H1 (cell line): ENCODE measurements around the gene MCF2L2. TPM values are rescaled to one million over a fixed set of nuclear protein-coding genes. Genes with fewer than 3 reads are reported as not detected.

ENCODE experiments used
- CTCF ChIA-PET: fragments of 300-600 bp; sonication (Branson Sonifier 250); formaldehyde crosslinking; loops from one replicate; lab custom pipeline; 2021; ENCODE audit not compliant: partially characterized antibody; lab: Charles Lee
- POLR2A ChIA-PET: fragments of 300-600 bp; sonication (Branson Sonifier 250); formaldehyde crosslinking; loops from one replicate; lab custom pipeline; 2021; ENCODE audit warnings: inconsistent platforms; ENCODE audit not compliant: partially characterized antibody; lab: Charles Lee
- DNase-seq, 2 experiments: peaks; one replicate each; pipeline versions ENCODE4 v3.0.0 to v3.0.0-alpha.2; 2010 to 2022; ENCODE audit warnings: low spot score in 2 of 2, low read depth in 1 of 2, mixed read lengths in 1 of 2
- FAIRE-seq: peaks from 2 replicates; lab custom pipeline; 2011; peaks lifted over from hg19 to GRCh38; lab: Jason Lieb, UNC
- H2AFZ ChIP-seq: 2 replicates; pipeline ENCODE4 v1.8.1; 2012; ENCODE audit warnings: low read length, inconsistent platforms
- H2AK5ac ChIP-seq: 2 replicates; pipeline ENCODE4 v1.6.1; 2013; ENCODE audit warnings: low read depth, low read length
- H2BK120ac ChIP-seq: replicated peaks from 2 replicates; pipeline ENCODE3; 2013; ENCODE audit warnings: low read depth, low read length, inconsistent platforms
- H2BK12ac ChIP-seq: 2 replicates; pipeline ENCODE4 v1.6.1; 2013; ENCODE audit warnings: low read depth, low read length
- H2BK15ac ChIP-seq: 2 replicates; pipeline ENCODE4 v1.6.1; 2013; ENCODE audit warnings: low read length
- H2BK20ac ChIP-seq: 2 replicates; pipeline ENCODE4 v1.6.1; 2013; ENCODE audit warnings: low read length
- H2BK5ac ChIP-seq: 2 replicates; pipeline ENCODE4 v1.6.1; 2013; ENCODE audit warnings: low read depth, low read length
- H3K14ac ChIP-seq: 2 replicates; pipeline ENCODE4 v1.6.1; 2013; ENCODE audit warnings: inconsistent platforms; ENCODE audit not compliant: insufficient read length
- H3K18ac ChIP-seq: 2 replicates; pipeline ENCODE4 v1.6.1; 2013; ENCODE audit warnings: low read length; ENCODE audit errors: extremely low read depth
- H3K23ac ChIP-seq: 2 replicates; pipeline ENCODE4 v1.6.1; 2013; ENCODE audit warnings: inconsistent platforms; ENCODE audit not compliant: insufficient read length
- H3K23me2 ChIP-seq: 2 replicates; pipeline ENCODE4 v1.6.1; 2013; ENCODE audit warnings: low read depth, low read length
- H3K27ac ChIP-seq: 2 replicates; pipeline ENCODE4 v1.6.1; 2011; ENCODE audit warnings: low read depth, low read length, inconsistent platforms
- H3K27me3 ChIP-seq, 4 experiments: replicated peaks in 1 of 4; 1 replicate in 1 of 4; 2 replicates in 3 of 4; pipeline versions ENCODE4 v1.6.1 to v1.8.1; 2011 to 2013; ENCODE audit warnings: low read length in 3 of 4, mild to moderate bottlenecking in 3 of 4, inconsistent platforms in 2 of 4, mixed read lengths in 2 of 4, moderate library complexity in 1 of 4; ENCODE audit not compliant: control insufficient read depth in 3 of 4, insufficient read depth in 3 of 4; ENCODE audit errors: extremely low read depth in 1 of 4
- H3K36me3 ChIP-seq, 4 experiments: 2 replicates each; pipeline versions ENCODE4 v1.6.1 to v1.8.1; 2011 to 2013; ENCODE audit warnings: mild to moderate bottlenecking in 4 of 4, low read length in 3 of 4, moderate library complexity in 2 of 4, control low read depth in 1 of 4, inconsistent platforms in 1 of 4; ENCODE audit not compliant: insufficient read depth in 4 of 4, control insufficient read depth in 2 of 4
- H3K4ac ChIP-seq: replicated peaks from 2 replicates; pipeline ENCODE3; 2013; ENCODE audit warnings: low read length, low read depth, mixed read lengths, inconsistent platforms; ENCODE audit not compliant: insufficient read length
- H3K4me1 ChIP-seq, 4 experiments: replicated peaks in 1 of 4; 1 replicate in 1 of 4; 2 replicates in 3 of 4; pipeline versions ENCODE4 v1.6.1 to v1.8.1; 2011 to 2013; ENCODE audit warnings: low read length in 3 of 4, inconsistent platforms in 2 of 4, mixed read lengths in 1 of 4; ENCODE audit not compliant: insufficient read depth in 4 of 4, control insufficient read depth in 3 of 4
- H3K4me2 ChIP-seq, 2 experiments: 2 replicates each; pipeline versions ENCODE4 v1.6.1 to v1.8.1; 2011 to 2013; ENCODE audit warnings: low read depth in 2 of 2, low read length in 2 of 2, control low read depth in 1 of 2, inconsistent platforms in 1 of 2, mild to moderate bottlenecking in 1 of 2; ENCODE audit not compliant: insufficient read depth in 1 of 2
- H3K4me3 ChIP-seq, 4 experiments: fragments of 200-600, 300-600 bp in 1 of 4; sonication (generic), shearing (Covaris generic), sonication (Bioruptor Twin) in 1 of 4; 2 replicates each; pipeline versions ENCODE4 v1.5.1 to v1.8.1; 2011 to 2016; ENCODE audit warnings: low read length in 4 of 4, low read depth in 3 of 4, control low read depth in 2 of 4, inconsistent platforms in 2 of 4, mild to moderate bottlenecking in 2 of 4, mixed read lengths in 1 of 4, moderate library complexity in 1 of 4; ENCODE audit not compliant: insufficient read depth in 2 of 4; ENCODE audit errors: extremely low read depth in 1 of 4
- H3K56ac ChIP-seq: replicated peaks from 2 replicates; pipeline ENCODE3; 2013; ENCODE audit warnings: low read depth, mild to moderate bottlenecking, mixed read lengths, low read length, inconsistent platforms; ENCODE audit not compliant: insufficient read length
- H3K79me1 ChIP-seq: 2 replicates; pipeline ENCODE4 v1.6.1; 2013; ENCODE audit warnings: low read depth, low read length, control low read depth
- H3K79me2 ChIP-seq, 2 experiments: 2 replicates each; pipeline versions ENCODE4 v1.6.1 to v1.8.1; 2012 to 2013; ENCODE audit warnings: low read length in 2 of 2, mild to moderate bottlenecking in 2 of 2, inconsistent platforms in 1 of 2; ENCODE audit not compliant: insufficient read depth in 2 of 2, control insufficient read depth in 1 of 2
- H3K9ac ChIP-seq, 4 experiments: replicated peaks in 1 of 4; 1 replicate in 1 of 4; 2 replicates in 3 of 4; pipeline versions ENCODE4 v1.6.1 to v1.8.1; 2011 to 2013; ENCODE audit warnings: low read depth in 3 of 4, low read length in 3 of 4, control low read depth in 2 of 4, mild to moderate bottlenecking in 2 of 4, moderate library complexity in 2 of 4, inconsistent platforms in 1 of 4; ENCODE audit errors: extremely low read depth in 1 of 4
- H3K9me3 ChIP-seq, 2 experiments: 2 replicates each; pipeline versions ENCODE4 v1.6.1 to v1.8.1; 2012 to 2013; ENCODE audit warnings: mild to moderate bottlenecking in 2 of 2, moderate library complexity in 2 of 2, control low read depth in 1 of 2, inconsistent platforms in 1 of 2, low read depth in 1 of 2, low read length in 1 of 2, mixed read lengths in 1 of 2; ENCODE audit not compliant: insufficient read depth in 2 of 2
- H4K20me1 ChIP-seq, 2 experiments: replicated peaks in 1 of 2; 2 replicates each; pipeline versions ENCODE3 to v1.8.1; 2011 to 2013; ENCODE audit warnings: inconsistent platforms in 2 of 2, low read length in 2 of 2, mild to moderate bottlenecking in 1 of 2; ENCODE audit not compliant: insufficient read depth in 2 of 2, control insufficient read depth in 1 of 2
- H4K5ac ChIP-seq: 2 replicates; pipeline ENCODE4 v1.6.1; 2013; ENCODE audit warnings: low read length, low read depth, mixed read lengths, inconsistent platforms; ENCODE audit not compliant: insufficient read length
- H4K8ac ChIP-seq: 2 replicates; pipeline ENCODE4 v1.8.0; 2013; ENCODE audit warnings: mild to moderate bottlenecking, moderate library complexity, low read length, inconsistent platforms; ENCODE audit not compliant: insufficient read depth; ENCODE audit errors: extremely low read depth
- H4K91ac ChIP-seq: replicated peaks from 2 replicates; pipeline ENCODE3; 2013; ENCODE audit warnings: low read length, mixed read lengths, inconsistent platforms; ENCODE audit not compliant: insufficient read length
- BRCA1 ChIP-seq: IDR thresholded peaks from 2 replicates; pipeline ENCODE4 v1.6.1; 2012; ENCODE audit warnings: low read depth, low read length, improper control_type of control experiment
- CHD1 ChIP-seq: IDR thresholded peaks from 2 replicates; pipeline ENCODE4 v1.6.1; 2012; ENCODE audit warnings: low read depth, low read length, improper control_type of control experiment
- EZH2 ChIP-seq: fragments of 200-600 bp; sonication (generic); IDR thresholded peaks from 2 replicates; pipeline ENCODE4 v1.7.1; 2012; ENCODE audit warnings: low read depth, mild to moderate bottlenecking, moderate library complexity, low read length, inconsistent platforms; ENCODE audit not compliant: severe bottlenecking
- HDAC2 ChIP-seq, 2 experiments: fragments of 300-600 bp in 1 of 2; sonication (generic) in 1 of 2; IDR thresholded peaks; 2 replicates each; pipeline ENCODE4 v1.6.1; 2011 to 2012; ENCODE audit warnings: low read depth in 2 of 2, low read length in 2 of 2, mild to moderate bottlenecking in 2 of 2, moderate library complexity in 2 of 2, borderline replicate concordance in 1 of 2, inconsistent platforms in 1 of 2
- KDM5A ChIP-seq: fragments of 200-600 bp; IDR thresholded peaks from 2 replicates; pipeline ENCODE4 v1.7.1; 2012; ENCODE audit warnings: mild to moderate bottlenecking, low read length, inconsistent platforms, mixed read lengths
- MAFK ChIP-seq: IDR thresholded peaks from 2 replicates; pipeline ENCODE4 v1.6.1; 2012; ENCODE audit warnings: low read depth, mild to moderate bottlenecking, improper control_type of control experiment, low read length
- PHF8 ChIP-seq: fragments of 200-600 bp; sonication (generic); conservative IDR thresholded peaks from 2 replicates; pipeline ENCODE4 v1.7.1; 2012; ENCODE audit warnings: low read depth, mild to moderate bottlenecking, inconsistent platforms, low read length, moderate library complexity
- RAD21 ChIP-seq, 2 experiments: IDR thresholded peaks in 1 of 2; conservative IDR thresholded peaks in 1 of 2; 2 replicates each; pipeline ENCODE4 v1.6.1; 2011; ENCODE audit warnings: low read depth in 2 of 2, low read length in 2 of 2, improper control_type of control experiment in 1 of 2, inconsistent platforms in 1 of 2, mild to moderate bottlenecking in 1 of 2, moderate library complexity in 1 of 2
- SIN3A ChIP-seq, 2 experiments: IDR thresholded peaks in 1 of 2; conservative IDR thresholded peaks in 1 of 2; 2 replicates each; pipeline ENCODE4 v1.6.1; 2011 to 2012; ENCODE audit warnings: low read length in 2 of 2, improper control_type of control experiment in 1 of 2, low read depth in 1 of 2, mild to moderate bottlenecking in 1 of 2
- SP2 ChIP-seq: IDR thresholded peaks from 2 replicates; pipeline ENCODE4 v1.6.1; 2012; ENCODE audit warnings: mild to moderate bottlenecking, low read length, inconsistent platforms
- SP4 ChIP-seq: IDR thresholded peaks from 2 replicates; pipeline ENCODE4 v1.6.1; 2012; ENCODE audit warnings: low read length, inconsistent platforms
- SUZ12 ChIP-seq: fragments of 200-600 bp; sonication (generic); IDR thresholded peaks from 2 replicates; pipeline ENCODE4 v1.6.1; 2012; ENCODE audit warnings: mild to moderate bottlenecking, inconsistent platforms, low read length, moderate library complexity, mixed read lengths
- TCF12 ChIP-seq: IDR thresholded peaks from 2 replicates; pipeline ENCODE4 v1.6.1; 2011; ENCODE audit warnings: low read depth, mild to moderate bottlenecking, low read length
- ZNF274 ChIP-seq: IDR thresholded peaks from 2 replicates; pipeline ENCODE4 v1.7.0; 2012; ENCODE audit warnings: low read length, borderline replicate concordance; ENCODE audit errors: extremely low read depth
- WGBS, 2 experiments: shearing (Covaris generic) in 1 of 2; methylation state at CpG; one replicate each; pipeline versions ENCODE4 v1.1.6 to v1.1.7; 2013 to 2015; ENCODE audit warnings: low lambda C conversion rate in 2 of 2, mixed read lengths in 2 of 2, inconsistent platforms in 1 of 2, low coverage in 1 of 2, missing lambda C conversion rate in 1 of 2; ENCODE audit not compliant: insufficient replicate concordance in 2 of 2, insufficient coverage in 1 of 2, insufficient read length in 1 of 2; ENCODE audit errors: extremely low coverage in 1 of 2, missing lambda C conversion rate in 1 of 2; 5-methylcytosine and 5-hydroxymethylcytosine counted together
- polyA plus RNA-seq, 7 experiments: library from polyadenylated mRNA; depleted of rRNA in 3 of 7; stranded (reverse) in 5 of 7; unstranded in 2 of 7; fragments of >200 nt in 5 of 7; fragments of 200-250 nt in 2 of 7; gene quantifications; 1 replicate in 5 of 7; 2 replicates in 1 of 7; 4 replicates in 1 of 7; pipeline versions ENCODE4 v1.2.1 to v1.2.3, GENCODE V29; 2011 to 2013; ENCODE audit warnings: missing spikeins in 2 of 7, mixed read lengths in 2 of 7
- total RNA-seq: library from RNA; stranded (reverse); fragmentation: NEBNext Ultra II Directional; extraction: Animal tissue kit (Norgen Biotek cat#: 25700); gene quantifications from 2 replicates; pipeline ENCODE4 v1.2.1, GENCODE V29; 2021

The MCF2L2 gene
- total and polyA plus RNA-seq, 2 of the 8 experiments (the other 6 are each of a cell fraction or from before 2014, with no cell fraction given), result 4.1 to 13.7 TPM

DNA sequence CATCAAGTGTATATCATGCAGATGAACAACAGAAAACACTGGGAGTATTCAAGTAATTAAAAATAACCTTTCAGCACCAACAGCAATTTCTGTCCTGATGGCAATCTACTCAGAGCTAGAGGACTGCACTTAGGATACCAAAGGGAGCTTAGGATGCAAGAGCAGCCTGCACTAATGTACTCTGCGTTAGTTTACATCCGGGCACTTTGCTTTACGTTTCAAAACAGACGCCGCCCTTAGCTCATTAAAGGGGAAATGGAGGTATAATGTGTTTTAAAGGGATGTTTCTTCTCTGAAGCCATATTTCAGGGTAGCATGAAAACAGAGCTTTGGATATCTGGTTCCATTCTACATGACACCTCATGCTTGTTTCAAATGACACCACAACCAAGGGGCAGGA, 189.4 kb downstream of the MCF2L2 start:
- CTCF ChIA-PET, result interaction anchor here (1.5 kb wide), 1 partner anchor 10 kb away, joined by 4 read pairs; no protein-coding TSS in a partner anchor
- TF ChIP-seq SP4, result no peak
- TF ChIP-seq MAFK, result no peak
- no peak for TF ChIP-seq KDM5A
- TF ChIP-seq RAD21 (IDR thresholded peaks at IDR 0.05 in 1 of 2, conservative IDR thresholded peaks at IDR 0.05 in 1 of 2; ENCODE audit: low read depth in 2 of 2, low read length in 2 of 2), result no peak
- TF ChIP-seq TCF12, result no peak
- no peak for TF ChIP-seq ZNF274
- no peak for TF ChIP-seq PHF8
- TF ChIP-seq CHD1, result no peak
- no peak for TF ChIP-seq SIN3A (conservative IDR thresholded peaks at IDR 0.05 in 1 of 2, IDR thresholded peaks at IDR 0.05 in 1 of 2; ENCODE audit: low read depth in 1 of 2, low read length in 2 of 2)
- no peak for TF ChIP-seq SP2
- no peak for TF ChIP-seq HDAC2 (IDR thresholded peaks at IDR 0.05; ENCODE audit: borderline replicate concordance in 1 of 2, low read depth in 2 of 2, low read length in 2 of 2)
- TF ChIP-seq BRCA1, result no peak
- TF ChIP-seq SUZ12, result no peak
- no peak for TF ChIP-seq EZH2

More for the DNA sequence above, 189.4 kb downstream of the MCF2L2 start:
- no peak overlapping the region for H2BK12ac ChIP-seq
- H4K20me1 ChIP-seq, result no peaks in the 10 kb centered on the region
- no peak overlapping the region for H2BK120ac ChIP-seq
- no peak overlapping the region for H2AK5ac ChIP-seq
- no peak for FAIRE-seq
- H3K36me3 ChIP-seq, result no peaks in the 10 kb centered on the region
- no peaks in the 10 kb centered on the region for H3K79me1 ChIP-seq
- H3K23me2 ChIP-seq, result no peaks in the 10 kb centered on the region
- no peaks in the 10 kb centered on the region for H3K27me3 ChIP-seq
- H3K14ac ChIP-seq, result no peak overlapping the region
- no peak for DNase-seq
- POLR2A ChIA-PET, result no interaction called here
- peaks cover 15 to 16% of the 10 kb centered on the region in 2 experiments for H3K9me3 ChIP-seq
- no peak overlapping the region for H2BK5ac ChIP-seq
- H2BK20ac ChIP-seq, result no peak overlapping the region
- H4K8ac ChIP-seq, result no peak overlapping the region
- H3K56ac ChIP-seq, result no peak overlapping the region
- no peak overlapping the region for H3K18ac ChIP-seq
- no peak overlapping the region for H3K27ac ChIP-seq
- no peak overlapping the region for H3K23ac ChIP-seq
- H3K79me2 ChIP-seq, result no peaks in the 10 kb centered on the region
- H3K9ac ChIP-seq, result no peak overlapping the region
- no peak overlapping the region for H3K4me2 ChIP-seq
- 95% methylated on average over 5 of the region's 5 CpGs; no CpG with 5 or more reads in 1 of the 2 experiments for WGBS, 2 experiments
- no peak overlapping the region for H3K4me3 ChIP-seq
- no peak overlapping the region for H3K4ac ChIP-seq
- no peak overlapping the region for H2AFZ ChIP-seq
- no peak overlapping the region for H2BK15ac ChIP-seq
- H4K91ac ChIP-seq, result no peak overlapping the region
- H3K4me1 ChIP-seq, result no peaks in the 10 kb centered on the region
- H4K5ac ChIP-seq, result no peak overlapping the region
